KG1 (cell line): ENCODE results near the gene DSCAML1.
"Not testable (repeated sequence)": the region's sequence is repeated elsewhere in the genome, so short reads cannot be mapped to it uniquely, and the experiment has no call there.

ENCODE experiments used
- DNase-seq: peaks from one replicate; lab custom pipeline; 2025; lab: John Stamatoyannopoulos, UW

The DSCAML1 gene

DNA sequence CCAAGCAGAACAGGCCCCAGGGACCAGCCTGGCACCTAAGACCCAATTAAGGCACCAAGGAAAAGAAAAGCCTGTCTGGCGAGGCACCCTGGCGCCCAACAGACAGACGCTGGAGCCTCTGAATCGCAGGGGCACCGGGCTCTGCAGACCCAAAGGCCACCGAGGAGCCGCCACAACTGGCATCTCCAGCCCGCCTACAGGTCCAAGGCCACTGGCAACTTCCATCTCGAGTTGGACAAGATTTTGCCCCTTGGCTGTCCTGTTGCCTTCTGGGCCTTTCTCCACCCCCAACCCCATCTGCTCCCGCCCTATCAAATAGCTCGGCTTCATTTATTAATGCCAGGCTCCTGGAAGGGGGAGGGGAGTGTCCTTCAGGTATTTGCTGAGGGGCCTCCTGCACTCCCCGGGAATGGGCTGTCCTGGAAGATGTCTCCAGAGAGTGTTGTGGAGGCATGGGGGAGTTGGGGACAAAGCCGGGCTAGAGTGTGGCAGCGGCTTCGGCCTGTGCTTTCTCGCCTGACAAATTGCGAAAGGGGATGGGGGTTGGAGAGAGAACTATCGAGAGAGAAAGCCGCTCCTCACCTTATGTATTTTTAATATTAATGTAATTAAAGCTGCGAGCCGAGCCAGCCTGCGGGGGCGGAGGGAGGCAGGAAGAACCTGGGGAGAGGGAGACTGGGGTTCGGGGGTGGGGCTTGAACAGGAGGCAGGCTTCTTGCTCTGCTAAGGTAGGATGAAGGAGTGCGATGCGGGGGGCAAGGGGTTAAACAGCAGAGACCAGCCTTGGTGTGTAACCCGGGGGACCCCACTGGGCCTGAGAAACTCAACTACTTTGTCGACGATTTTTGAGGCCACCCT, 2.0 kb downstream of the DSCAML1 start:
- no peak for DNase-seq

DNA sequence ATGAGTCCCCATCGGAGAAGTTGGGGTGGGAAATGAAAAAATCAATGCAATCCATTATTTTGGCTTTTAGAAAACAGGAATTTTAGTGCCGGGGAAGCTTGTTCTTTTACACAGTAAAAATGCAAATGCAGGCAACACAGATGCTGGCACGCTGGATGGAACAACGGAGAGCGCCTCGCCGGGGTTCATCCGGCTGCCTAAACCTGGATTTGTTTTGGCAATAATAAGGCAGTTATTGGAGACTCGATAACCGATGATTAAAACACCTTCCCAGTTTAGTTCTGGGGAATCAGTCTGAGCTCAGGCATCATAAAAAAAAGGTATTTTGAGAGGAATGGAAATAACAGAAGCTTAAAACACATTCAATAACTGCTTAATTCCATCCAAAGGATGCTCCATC, 2.9 kb downstream of the DSCAML1 start:
- DNase-seq, result no peak

DNA sequence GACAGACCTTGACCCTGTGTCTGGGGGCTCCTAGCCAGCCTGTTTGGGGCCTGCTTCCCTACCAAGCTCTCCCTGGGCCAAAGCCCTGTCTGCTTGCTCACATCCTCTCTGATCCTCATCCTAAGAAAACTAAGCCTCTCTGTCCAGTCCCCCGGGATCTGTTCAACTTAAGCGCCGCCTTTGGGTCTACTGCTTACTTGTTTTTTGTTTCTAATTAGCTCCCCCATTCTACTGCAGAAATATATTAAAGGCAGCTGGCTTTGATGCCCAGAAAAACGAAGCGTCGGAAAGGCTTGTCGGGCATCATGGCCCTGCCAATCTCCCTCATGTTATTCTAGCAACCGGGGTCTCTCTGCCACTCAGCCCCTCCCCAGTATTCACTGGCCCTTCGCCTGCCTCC, 3.4 kb downstream of the DSCAML1 start:
- DNase-seq, result no peak

DNA sequence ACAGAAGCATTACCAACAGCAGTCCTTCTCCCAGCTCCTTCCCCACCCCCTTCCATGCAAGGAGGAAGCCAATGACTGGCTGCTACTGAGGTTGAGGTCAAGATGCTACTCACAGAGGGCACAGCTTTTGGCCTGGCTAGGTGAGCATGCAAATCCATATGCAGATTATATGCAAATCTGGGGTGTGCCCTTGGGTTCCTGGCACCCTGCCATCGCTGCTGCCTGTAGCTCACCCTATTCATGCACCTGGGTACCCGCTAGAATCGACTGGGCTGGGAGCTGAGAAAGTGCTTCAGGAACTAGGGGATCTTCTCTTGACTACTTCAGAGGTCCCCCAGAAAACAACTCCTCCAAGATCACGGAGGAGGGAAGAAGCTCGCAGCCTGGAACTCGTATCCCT, 4.0 kb downstream of the DSCAML1 start:
- no peak for DNase-seq

DNA sequence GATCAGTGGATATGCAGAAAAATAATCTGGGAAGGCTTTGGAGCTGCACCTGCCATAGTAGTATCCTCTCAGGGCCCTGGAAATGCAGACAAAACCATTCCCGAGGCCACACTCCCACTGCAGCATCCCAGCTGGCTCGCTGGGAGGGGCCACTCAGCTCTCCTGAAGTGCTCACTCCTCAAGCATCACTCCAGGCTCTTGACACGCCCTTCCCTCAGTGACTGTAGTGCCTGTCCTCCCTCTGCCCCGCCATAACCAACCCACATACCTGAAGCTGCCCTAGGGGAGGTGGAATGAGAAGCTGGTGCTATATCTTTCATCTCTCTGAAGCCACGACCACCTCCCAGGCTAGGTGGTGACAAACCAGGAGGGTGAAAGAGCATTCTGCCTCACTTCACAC, 4.8 kb downstream of the DSCAML1 start:
- no peak for DNase-seq

DNA sequence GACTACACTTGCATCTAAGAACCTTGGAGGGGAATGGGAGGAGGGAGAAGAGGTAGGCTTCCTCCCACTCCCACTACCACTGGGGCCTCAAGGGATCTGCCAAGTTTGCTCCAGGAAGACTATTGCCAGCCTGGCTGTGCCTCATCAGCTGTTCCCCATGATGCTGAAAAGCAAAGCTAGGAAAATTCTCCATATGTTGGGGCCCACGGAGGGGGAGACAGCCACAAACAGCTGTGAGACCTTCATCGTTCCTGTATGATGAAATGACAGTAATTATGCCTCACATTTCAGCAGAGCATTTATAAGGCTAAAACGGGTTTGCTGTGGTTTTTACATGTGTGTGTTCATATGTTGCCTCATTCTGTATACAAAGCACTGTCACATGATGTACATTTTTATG, 6.7 kb downstream of the DSCAML1 start:
- no peak for DNase-seq

DNA sequence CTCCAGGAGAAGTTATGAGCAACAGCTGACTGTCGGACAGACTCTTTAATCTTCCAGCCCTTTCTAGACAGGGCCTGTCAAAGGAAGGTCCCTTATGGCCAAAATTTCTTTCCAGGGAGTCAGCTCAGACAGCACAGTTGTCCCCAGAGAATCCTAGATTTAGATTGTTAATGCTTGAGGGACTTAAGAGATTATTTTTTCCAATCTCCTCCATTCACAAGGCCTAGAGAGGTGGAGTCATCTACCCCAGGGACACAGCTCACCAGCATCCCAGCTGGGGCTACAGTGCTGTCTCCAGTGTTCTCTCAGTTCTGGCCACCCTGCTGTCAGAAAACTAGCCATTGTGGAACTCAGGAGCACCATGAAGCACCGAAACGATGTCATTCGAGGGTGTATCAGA, 7.8 kb downstream of the DSCAML1 start:
- no peak for DNase-seq

DNA sequence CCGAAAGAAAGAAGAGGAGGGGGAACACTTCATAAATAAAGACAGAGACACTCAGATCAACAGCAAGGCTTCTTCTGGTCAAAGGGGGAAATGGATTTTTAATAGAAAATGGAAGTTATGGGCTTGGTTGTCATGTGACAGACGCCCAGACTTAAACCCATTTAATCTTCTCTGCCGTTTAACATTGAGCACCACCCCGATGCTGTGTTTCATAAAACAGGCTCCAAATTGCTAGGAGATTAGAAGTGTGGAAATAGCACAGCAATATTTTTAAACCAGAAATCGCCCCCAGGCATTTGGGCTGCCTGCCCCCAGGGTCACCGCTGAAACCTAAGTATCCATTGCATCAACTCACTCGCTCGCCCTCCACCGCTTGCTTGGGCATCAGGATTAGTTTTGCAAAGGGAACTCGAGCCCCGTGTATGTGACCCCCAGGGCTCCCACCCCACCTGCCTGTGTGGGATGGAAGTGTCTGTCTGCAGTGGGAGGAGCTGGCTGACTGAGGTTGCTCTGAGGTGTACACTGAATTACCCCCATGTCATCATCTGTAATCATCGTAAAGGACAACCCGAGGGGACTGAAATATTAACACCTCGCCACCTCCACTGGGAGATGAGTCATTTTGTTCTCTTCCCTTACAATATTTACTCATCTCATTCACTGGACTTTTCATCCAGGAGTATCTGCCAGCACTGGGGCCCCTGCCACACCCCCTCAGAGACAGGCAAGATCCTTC, 10.7 kb downstream of the DSCAML1 start:
- DNase-seq, result no peak

DNA sequence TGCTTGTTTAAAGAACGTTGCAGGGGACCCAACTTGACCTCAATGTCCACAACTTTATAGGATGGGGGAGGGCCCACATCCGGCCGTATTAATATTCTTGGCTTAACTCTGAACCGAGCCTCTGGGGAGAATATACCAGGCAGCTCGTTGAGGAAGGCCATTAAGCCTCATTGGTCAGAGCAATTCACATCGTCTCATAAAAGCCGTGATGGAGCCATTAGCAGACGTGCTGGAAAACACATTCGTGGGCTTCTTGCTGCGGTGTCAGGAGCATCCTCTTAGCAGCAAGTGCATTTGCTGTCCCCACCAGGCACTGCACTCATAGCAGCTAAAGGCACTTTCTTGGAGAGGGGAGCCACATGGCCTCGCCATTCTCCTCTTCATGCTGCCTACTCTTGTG, 14.9 kb downstream of the DSCAML1 start:
- no peak for DNase-seq

DNA sequence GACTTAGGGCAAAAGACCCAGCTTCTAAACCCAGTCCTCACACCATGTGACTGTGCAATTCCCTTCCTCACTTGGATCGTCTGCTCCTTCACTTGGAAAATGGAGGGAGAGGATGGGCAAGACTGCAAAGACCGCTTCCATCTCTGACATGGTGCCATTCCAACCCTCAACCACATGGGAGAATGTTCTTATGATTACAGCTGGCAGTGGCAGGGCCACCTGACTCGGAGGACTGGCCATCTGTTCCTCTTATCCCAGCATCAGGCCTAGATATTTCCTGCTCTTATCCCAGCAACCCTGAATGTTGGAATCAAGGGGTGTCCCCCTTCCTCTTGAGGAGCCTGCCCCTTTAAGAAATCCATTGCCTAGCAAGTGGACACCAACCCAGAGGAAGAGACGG, 15.4 kb downstream of the DSCAML1 start:
- no peak for DNase-seq

DNA sequence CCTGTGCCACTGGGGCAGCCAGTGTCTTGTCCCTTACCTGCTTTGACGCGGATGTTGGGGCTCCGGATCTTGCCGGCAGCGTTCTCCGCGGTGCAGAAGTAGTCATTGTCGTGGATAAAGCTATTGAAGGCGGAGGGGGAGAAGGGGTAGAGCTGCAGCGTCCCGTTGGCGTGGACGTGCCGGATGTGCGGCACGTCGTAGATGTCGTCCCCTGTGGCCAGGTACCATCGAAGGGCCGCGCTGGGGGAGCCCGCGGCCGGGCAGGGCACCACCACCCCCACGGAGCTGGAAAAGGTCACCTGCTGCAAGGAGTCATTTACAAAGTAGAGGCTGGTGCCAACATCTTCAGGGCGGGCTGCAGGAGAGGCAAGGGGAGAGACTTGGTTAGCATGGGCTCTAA, 16.6 kb downstream of the DSCAML1 start:
- no peak for DNase-seq

DNA sequence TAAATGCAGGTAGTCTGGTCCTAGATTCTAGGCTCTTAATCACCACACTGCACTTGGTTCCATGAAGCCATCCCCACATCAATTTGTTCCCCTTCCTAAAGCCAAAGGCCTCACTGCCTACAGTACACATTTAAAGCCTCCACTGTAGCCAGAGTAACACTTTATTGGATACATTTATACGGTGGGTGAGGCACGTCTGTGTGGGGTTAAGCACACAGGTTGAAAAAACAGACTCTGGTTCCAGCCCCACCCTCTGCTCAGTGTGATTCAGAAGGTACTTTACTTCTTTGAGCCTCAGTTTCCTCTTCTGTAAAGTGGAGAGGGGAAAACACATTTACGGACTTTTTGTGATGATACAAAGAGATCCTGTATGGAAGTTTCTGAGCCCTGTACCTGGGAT, 22.5 kb downstream of the DSCAML1 start:
- no peak for DNase-seq

DNA sequence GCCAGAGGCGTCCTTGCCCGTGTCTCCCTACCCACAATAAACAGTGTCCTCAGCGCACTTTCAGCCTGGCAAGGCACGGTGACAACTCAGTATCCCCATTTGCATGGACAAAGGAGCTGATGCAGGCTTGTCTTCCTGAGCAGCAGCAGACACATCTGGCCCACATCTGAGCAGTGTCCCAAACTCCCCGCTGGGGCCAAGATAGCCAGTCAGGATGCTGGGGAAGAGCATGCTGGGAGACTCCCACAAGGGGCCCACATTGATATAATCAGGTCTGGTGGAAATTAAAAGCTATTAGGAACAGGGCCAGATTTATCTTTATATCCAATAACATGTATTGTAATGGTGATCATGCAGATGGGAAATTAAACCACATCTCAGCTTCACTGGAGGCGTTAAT, 24.7 kb downstream of the DSCAML1 start:
- DNase-seq, result no peak

DNA sequence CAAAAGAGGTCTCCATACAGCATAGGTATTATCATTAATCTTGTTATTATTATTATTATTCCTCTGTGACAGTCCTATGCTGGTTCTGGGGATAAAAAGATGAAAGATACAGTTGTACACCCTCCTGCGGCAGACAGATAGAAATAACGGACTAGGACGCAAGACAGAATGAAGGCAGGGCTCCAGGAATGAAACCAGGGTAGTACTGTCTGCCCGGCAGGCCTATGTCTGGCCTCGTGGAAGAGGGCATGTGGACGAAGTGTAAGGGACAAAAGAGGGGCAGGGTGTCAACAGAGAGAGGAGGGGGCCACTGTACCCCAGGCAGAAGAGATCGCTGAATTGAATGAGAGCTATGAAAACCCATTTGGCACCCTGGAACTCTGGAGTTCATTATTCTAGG, 25.2 kb downstream of the DSCAML1 start:
- no peak for DNase-seq

DNA sequence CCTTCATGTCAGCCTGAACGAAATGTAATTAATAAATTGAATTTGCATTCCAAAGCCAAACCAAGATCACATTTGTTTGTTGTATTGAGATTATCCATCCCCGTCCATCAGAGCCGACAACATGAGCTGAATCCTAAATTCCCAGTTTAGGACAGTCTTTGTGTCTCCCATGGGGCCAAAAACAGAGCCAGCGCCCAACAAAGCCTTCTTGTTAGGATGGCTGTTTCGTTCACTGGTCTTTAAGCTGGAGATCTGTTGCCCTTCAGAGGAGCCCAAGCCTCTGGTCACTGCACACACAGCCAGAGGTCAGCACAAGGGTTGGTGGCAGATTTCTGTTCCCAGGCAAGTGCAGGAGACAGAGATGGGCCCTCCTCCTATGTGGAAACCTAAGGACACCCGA, 25.8 kb downstream of the DSCAML1 start:
- no peak for DNase-seq

DNA sequence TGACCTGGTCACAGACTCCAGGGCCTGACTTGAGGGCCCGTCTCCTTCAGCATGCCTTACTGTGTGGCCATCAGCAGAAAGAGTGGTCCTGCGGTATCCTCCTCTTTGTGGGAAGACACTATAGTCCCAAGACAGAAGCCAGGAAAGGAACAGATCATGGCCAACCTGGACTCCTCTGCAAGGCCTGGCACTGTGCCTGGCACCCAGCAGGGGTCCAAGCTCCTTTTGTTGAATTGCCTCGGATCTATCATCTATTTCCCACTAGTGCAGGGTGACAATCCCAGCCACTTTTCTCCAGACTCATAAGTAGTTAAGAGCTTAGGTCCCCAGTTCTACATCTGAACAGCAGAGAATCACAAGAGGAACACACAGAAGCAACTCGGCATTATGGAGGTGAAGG, 27.0 kb downstream of the DSCAML1 start:
- no peak for DNase-seq

DNA sequence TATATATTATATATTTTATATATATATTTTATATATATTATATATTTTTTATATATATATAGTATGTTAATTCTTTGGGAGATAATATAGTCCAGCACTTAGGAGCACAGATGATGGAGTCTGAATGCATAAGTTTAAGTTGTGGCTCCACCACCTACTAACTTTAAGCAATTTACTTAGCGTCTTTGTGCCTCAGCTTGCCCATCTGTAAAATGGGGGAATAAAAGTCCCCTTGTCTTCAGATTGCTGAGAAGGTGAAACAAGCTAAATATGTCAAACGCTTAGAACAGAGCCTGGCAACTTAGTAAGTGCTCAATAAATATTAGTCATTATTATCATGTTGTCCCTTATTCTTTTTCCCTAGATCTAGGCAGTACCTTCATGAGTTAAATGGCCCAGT, 27.5 kb downstream of the DSCAML1 start:
- DNase-seq, result no peak

DNA sequence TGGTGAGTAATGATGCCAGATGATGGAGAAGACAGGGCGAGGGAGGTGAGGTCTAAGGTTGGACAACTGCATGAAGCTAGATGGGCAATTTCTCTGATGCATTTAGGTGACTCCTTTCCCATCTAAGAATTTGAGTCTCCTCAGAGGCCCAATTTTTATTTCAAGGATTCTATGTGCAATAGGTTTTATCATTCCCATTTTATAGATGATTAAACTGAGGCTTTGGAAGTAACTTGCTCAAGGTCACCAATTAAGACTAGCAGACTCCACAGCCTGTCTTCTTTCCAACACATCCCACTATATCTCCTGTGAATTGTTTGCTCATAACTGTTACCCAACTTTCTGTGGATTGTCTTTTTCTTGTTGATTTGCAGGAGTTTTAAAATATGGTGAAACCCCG, 28.5 kb downstream of the DSCAML1 start:
- no peak for DNase-seq

DNA sequence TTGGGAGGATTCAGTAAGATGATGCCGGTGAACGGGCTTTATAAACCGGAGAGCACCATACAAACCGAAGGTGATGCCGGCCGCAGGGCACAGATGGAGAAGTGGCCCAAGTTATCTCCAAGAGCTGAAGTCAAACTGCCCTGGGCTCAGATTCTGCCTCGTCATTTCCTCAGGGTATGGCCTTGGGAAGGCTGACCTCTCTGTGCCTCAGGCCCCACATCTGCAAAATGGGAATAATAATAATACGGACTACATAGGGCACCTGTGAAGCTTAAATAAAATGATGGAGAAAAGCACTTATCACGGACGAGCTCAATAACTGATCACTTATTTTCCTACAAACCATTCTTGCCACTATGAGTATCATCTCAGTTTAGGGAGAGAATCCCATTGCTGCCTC, 29.9 kb downstream of the DSCAML1 start:
- DNase-seq, result no peak

DNA sequence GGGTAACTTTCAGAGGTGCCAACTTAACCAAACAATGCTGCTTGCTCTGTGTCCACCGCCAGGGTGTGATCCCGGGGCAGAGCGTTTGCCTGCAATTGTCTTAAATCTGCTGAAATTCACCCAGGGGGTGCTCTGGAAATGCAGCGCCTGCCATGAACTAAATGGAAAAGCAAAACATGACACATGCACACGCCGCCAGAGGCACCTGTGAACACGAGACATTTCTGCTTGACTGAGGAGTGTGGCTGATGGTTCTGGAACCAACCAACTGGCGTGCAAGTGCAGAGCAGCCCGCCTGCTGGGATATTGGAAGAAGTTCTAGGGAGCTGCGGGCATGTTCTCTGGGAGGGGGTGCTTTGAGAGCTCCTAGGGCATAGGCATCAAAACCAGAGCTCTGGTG, 30.4 kb downstream of the DSCAML1 start:
- DNase-seq, result no peak

DNA sequence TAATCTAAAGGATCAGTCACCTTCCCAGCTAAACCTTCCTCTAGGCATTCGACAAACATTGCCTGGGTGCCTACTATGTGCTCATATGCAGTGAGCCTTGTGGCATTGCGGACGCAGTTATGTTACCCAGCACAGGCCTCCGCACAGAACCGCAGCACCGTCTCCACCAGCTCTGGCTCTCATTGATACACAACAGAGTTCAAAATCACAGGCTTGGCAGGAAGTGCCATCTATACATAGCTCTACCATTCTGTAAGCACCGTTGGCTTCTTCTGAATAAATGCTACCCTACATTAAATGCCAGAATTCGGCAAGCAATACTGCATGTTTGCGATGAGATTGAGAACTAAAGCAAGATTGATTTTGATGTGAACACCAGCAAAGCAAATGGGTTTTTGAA, 31.0 kb downstream of the DSCAML1 start:
- DNase-seq, result no peak

DNA sequence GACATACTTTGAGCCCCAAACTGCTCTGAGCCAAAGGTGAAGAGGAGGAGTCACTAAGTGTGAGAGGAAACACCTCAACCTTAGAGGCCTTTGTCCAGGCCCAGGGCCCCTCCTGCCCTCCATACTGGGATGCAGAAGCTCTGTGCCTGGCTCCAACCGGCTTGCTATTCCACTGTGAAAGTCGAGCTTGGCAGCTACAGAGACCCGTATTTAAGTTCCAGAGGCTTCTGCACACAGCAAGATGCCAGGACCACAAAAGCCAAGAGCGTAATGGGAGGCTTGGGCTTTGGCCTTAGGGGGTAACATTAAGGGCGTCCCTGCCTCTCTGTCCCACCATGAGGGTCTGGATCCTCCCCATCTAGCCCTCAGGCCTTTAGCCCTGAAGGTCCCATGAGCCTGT, 31.9 kb downstream of the DSCAML1 start:
- no peak for DNase-seq

DNA sequence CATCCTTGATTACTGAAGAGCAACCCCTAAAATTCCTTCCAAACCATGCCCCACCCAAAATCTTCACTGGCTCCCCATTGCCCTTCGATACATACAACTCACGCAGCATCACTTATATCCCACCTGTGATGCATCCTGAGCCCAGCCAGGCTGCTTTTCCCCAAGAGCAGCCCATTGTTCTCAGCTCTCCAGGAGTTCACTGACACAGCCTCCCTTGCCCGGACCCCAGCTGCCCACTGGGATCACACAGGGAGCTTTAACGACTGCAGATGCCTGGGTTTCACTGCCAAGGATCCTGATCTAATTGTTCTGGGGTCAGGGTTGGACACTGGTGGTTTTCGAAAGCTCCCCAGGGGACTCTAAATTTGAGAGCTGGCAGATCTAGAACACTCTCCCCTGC, 33.6 kb downstream of the DSCAML1 start:
- not testable (repeated sequence) for DNase-seq

DNA sequence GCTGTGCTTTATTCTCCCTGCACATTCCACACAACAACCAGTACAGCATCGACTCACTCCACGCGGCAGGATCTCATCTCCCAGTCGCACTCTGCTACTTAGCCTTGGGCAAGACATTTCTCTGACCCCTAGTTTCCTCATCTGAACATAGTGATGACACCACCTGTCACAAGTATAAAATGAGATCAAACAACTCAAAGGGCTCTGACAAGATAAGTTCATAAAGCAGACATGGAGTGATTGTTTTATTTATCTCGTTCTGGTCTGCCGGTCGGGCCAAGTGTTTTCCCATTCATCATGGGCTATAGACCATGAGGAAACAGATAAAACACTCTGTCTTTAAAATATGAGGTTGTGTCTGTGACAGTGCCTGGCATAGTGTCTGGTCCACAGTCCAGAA, 35.0 kb downstream of the DSCAML1 start:
- DNase-seq, result no peak
